GM12878 (cell line): ENCODE measurements around the gene MSANTD2. TPM values are rescaled to one million over a fixed set of nuclear protein-coding genes. Genes with fewer than 3 reads are reported as not detected.

Source experiments
- ATAC-seq: fragments of 200-7000 bp; cut with Tn5 transposase; 3 replicates; pipeline ENCODE4 v1.9.1; 2020; ENCODE audit warnings: mild to moderate bottlenecking, moderate library complexity
- BruUV-seq: library from RNA; stranded (reverse); fragments of 400-500 nt; replicated peaks from 2 replicates; lab custom pipeline; 2021; lab: Mats Ljungman, UMichigan
- CTCF ChIA-PET: fragments of 300-600 bp; sonication (Branson Sonifier 250); formaldehyde crosslinking; extraction: SDS; loops from one replicate; lab custom pipeline; 2021; ENCODE audit warnings: inconsistent platforms; lab: Yijun Ruan, JAX
- POLR2A ChIA-PET: fragments of 350-600 bp; formaldehyde crosslinking; extraction: SDS; loops from one replicate; lab custom pipeline; 2021; ENCODE audit warnings: inconsistent platforms; lab: Charles Lee
- RAD21 ChIA-PET: fragments of 300-600 bp; sonication (Branson Sonifier 250); formaldehyde crosslinking; loops from one replicate; lab custom pipeline; 2023; ENCODE audit warnings: antibody characterized with exemption; ENCODE audit not compliant: unreplicated experiment; lab: Charles Lee
- SMC1A ChIA-PET: fragments of 300-600 bp; sonication (Branson Sonifier 250); formaldehyde crosslinking; loops from one replicate; lab custom pipeline; 2023; ENCODE audit not compliant: unreplicated experiment, uncharacterized antibody; lab: Charles Lee
- DNase-seq: peaks from one replicate; pipeline ENCODE4 v3.0.0-alpha.2; 2011; ENCODE audit warnings: low read depth, low spot score
- FAIRE-seq: peaks from 3 replicates; lab custom pipeline; 2011; peaks lifted over from hg19 to GRCh38; lab: Jason Lieb, UNC
- H2AFZ ChIP-seq: 2 replicates; pipeline ENCODE4 v1.6.0; 2011; ENCODE audit warnings: low read depth, low read length, control low read depth; ENCODE audit not compliant: control insufficient read depth
- H3K27ac ChIP-seq: 2 replicates; pipeline ENCODE4 v1.5.1; 2011; ENCODE audit warnings: control low read depth; ENCODE audit not compliant: control insufficient read depth, insufficient read depth
- H3K27me3 ChIP-seq, 2 experiments: replicated peaks in 1 of 2; 2 replicates each; pipeline versions ENCODE4 v1.6.0 to v1.6.1; 2011; ENCODE audit warnings: low read length in 1 of 2; ENCODE audit not compliant: control insufficient read depth in 2 of 2, insufficient read depth in 2 of 2
- H3K36me3 ChIP-seq, 2 experiments: 2 replicates each; pipeline ENCODE4 v1.5.1; 2011; ENCODE audit warnings: low read length in 1 of 2; ENCODE audit not compliant: control insufficient read depth in 2 of 2, insufficient read depth in 2 of 2
- H3K4me1 ChIP-seq: 2 replicates; pipeline ENCODE4 v1.6.1; 2011; ENCODE audit warnings: mild to moderate bottlenecking, low read length, moderate library complexity, mixed read lengths; ENCODE audit not compliant: control insufficient read depth, insufficient read depth
- H3K4me2 ChIP-seq: 2 replicates; pipeline ENCODE4 v1.6.0; 2011; ENCODE audit warnings: control low read depth; ENCODE audit not compliant: control insufficient read depth, insufficient read depth
- H3K4me3 ChIP-seq: fragments of 200-600 bp; sonication (generic); 2 replicates; pipeline ENCODE4 v1.5.1; 2016
- H3K79me2 ChIP-seq: 2 replicates; pipeline ENCODE4 v1.6.0; 2011; ENCODE audit warnings: low read length; ENCODE audit not compliant: control insufficient read depth, insufficient read depth
- H3K9ac ChIP-seq: 2 replicates; pipeline ENCODE4 v1.8.0; 2011; ENCODE audit warnings: low read length, control low read depth, mixed read lengths; ENCODE audit not compliant: control insufficient read depth, insufficient read depth
- H3K9me3 ChIP-seq: replicated peaks from 3 replicates; pipeline ENCODE4 v1.5.1; 2011; ENCODE audit warnings: mild to moderate bottlenecking, low read length; ENCODE audit not compliant: control insufficient read depth, insufficient read depth
- H4K20me1 ChIP-seq: 2 replicates; pipeline ENCODE4 v1.6.0; 2011; ENCODE audit not compliant: control insufficient read depth, insufficient read depth
- BCL11A ChIP-seq: IDR thresholded peaks from 2 replicates; pipeline ENCODE4 v1.6.1; 2011; ENCODE audit warnings: low read depth, low read length
- EED ChIP-seq: sonication (generic); IDR thresholded peaks from 2 replicates; pipeline ENCODE4 v1.6.1; 2016; ENCODE audit warnings: antibody characterized with exemption, low read depth
- IKZF2 ChIP-seq, 2 experiments: fragments of 450-650 bp; IDR thresholded peaks; 2 replicates each; pipeline ENCODE4 v1.6.1; 2017; ENCODE audit warnings: mild to moderate bottlenecking in 2 of 2, moderate library complexity in 2 of 2
- MTA2 ChIP-seq: fragments of 450-650 bp; IDR thresholded peaks from 2 replicates; pipeline ENCODE4 v1.6.1; 2016; ENCODE audit warnings: low read depth, mild to moderate bottlenecking, moderate library complexity
- NR2F1 ChIP-seq: fragments of 450-650 bp; conservative IDR thresholded peaks from 2 replicates; pipeline ENCODE4 v1.6.1; 2017; ENCODE audit warnings: mild to moderate bottlenecking
- POU2F2 ChIP-seq: IDR thresholded peaks from 3 replicates; pipeline ENCODE4 v1.6.1; 2011; ENCODE audit warnings: low read depth, mild to moderate bottlenecking, low read length, borderline replicate concordance
- RUNX3 ChIP-seq: IDR thresholded peaks from 2 replicates; pipeline ENCODE4 v1.6.1; 2012; ENCODE audit warnings: low read length, inconsistent platforms
- SIX5 ChIP-seq: IDR thresholded peaks from 2 replicates; pipeline ENCODE4 v1.6.1; 2011; ENCODE audit warnings: mild to moderate bottlenecking, low read depth, low read length, moderate library complexity; ENCODE audit not compliant: severe bottlenecking
- SMAD5 ChIP-seq: IDR thresholded peaks from 2 replicates; pipeline ENCODE4 v1.6.1; 2016; ENCODE audit warnings: antibody characterized with exemption, low read depth
- SMC3 ChIP-seq: IDR thresholded peaks from 2 replicates; pipeline ENCODE4 v1.6.1; 2011; ENCODE audit warnings: low read length, improper control_type of control experiment, borderline replicate concordance
- SPI1 ChIP-seq: IDR thresholded peaks from 2 replicates; pipeline ENCODE4 v1.6.1; 2011; ENCODE audit warnings: low read depth, mild to moderate bottlenecking, low read length, moderate library complexity, borderline replicate concordance; ENCODE audit not compliant: insufficient read depth
- ZNF217 ChIP-seq: fragments of 450-650 bp; IDR thresholded peaks from 2 replicates; pipeline ENCODE4 v1.6.1; 2017; ENCODE audit warnings: antibody characterized with exemption, mild to moderate bottlenecking
- WGBS: methylation state at CpG from one replicate; pipeline ENCODE4 v1.1.6; 2016; ENCODE audit warnings: low lambda C conversion rate; ENCODE audit not compliant: insufficient replicate concordance, insufficient coverage; ENCODE audit errors: missing lambda C conversion rate; 5-methylcytosine and 5-hydroxymethylcytosine counted together
- in situ Hi-C: fragments of 300-500 bp; cut with MboI; formaldehyde crosslinking; loops from 9 replicates; pipeline ENCODE4 v1.14.3; 2018; ENCODE audit warnings: mixed read lengths
- intact Hi-C: fragments of 100-400 bp; cut with micrococcal nuclease; formaldehyde crosslinking; loops from one replicate; pipeline ENCODE4 v1.14.2; 2022; ENCODE audit not compliant: unreplicated experiment
- polyA plus RNA-seq, 11 experiments: library from polyadenylated mRNA; depleted of rRNA in 4 of 11; unstranded in 6 of 11; stranded (reverse) in 5 of 11; fragments of >200 nt; fragmentation: Nextera tagmentation in 4 of 11; fragmentation: Illumina TruSeq in 1 of 11; extraction: Ambion mirVana in 4 of 11; extraction: Trizol in 1 of 11; gene quantifications; 1 replicate in 1 of 11; 2 replicates in 10 of 11; pipeline versions ENCODE4 v1.2.1 to v1.2.3, GENCODE V29; 2011 to 2016; ENCODE audit warnings: inconsistent platforms in 2 of 11, missing spikeins in 2 of 11, low read depth in 1 of 11
- total RNA-seq, 4 experiments: library from RNA; depleted of rRNA in 3 of 4; stranded (reverse); fragments of >200 nt in 3 of 4; fragmentation: Illumina TruSeq in 1 of 4; extraction: Trizol in 1 of 4; gene quantifications; 2 replicates each; pipeline versions ENCODE4 v1.2.1 to v1.2.3, GENCODE V29; 2013 to 2021
- TF ChIP-seq, protein P1 (sequence below): fragments of 450-650 bp; conservative IDR thresholded peaks from 2 replicates; pipeline ENCODE4 v1.6.1; 2017; ENCODE audit warnings: mild to moderate bottlenecking, moderate library complexity

The MSANTD2 gene
- total and polyA plus RNA-seq, 10 of the 15 experiments (the other 5 are each of a cell fraction or from before 2014, with no cell fraction given) = 3.0 to 12.4 (median 8.0) TPM

DNA sequence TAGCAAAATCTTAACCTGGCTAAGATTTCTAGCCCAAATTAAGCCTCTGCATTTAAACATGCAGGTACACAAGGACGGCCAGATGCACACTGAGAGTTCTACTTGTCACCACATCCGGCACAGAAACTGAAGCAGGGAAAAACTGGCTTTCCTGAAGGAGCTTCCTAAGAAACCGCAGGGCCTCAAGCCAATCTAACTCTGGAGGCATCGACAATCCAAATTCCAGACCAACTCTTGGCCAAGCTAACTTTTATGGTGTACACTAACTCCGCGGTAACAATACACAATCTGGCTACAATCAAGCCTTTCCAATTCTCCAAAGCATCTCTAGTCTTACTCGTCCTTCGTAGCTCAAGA lies 1.2 kb downstream of the MSANTD2 start:
- Histone ChIP-seq H3K9ac (peak overlapping the region; percentile 81), H3K27ac (peak overlapping the region; percentile 94), H4K20me1 (no peaks in the 10 kb centered on the region), H3K9me3 (no peaks in the 10 kb centered on the region), H3K4me3 (peak overlapping the region; percentile 84), H3K36me3 (no peaks in the 10 kb centered on the region), H2AFZ (peak overlapping the region; percentile 13), H3K79me2 (peaks cover 64% of the 10 kb centered on the region), H3K27me3 (peaks cover 0 to 1% of the 10 kb centered on the region in 2 experiments; a peak in 1 of 4 replicates), H3K4me1 (peaks cover 9% of the 10 kb centered on the region), H3K4me2 (peak overlapping the region; percentile 92)
- ChIA-PET CTCF (interaction anchor here (0.8 to 11.5 kb wide), 16 partner anchors 10 to 176 kb away, joined by 3 to 272 read pairs (median 6); partner anchors contain the start of genes ESAM and TBRG1), RAD21 (interaction anchor here (1.0 to 3.8 kb wide), 9 partner anchors 31 to 292 kb away, joined by 3 to 35 read pairs (median 6); partner anchors contain the start of genes ESAM, NRGN, SIAE and SPA17), SMC1A (interaction anchor here (0.8 to 8.4 kb wide), 15 partner anchors 9 to 161 kb away, joined by 3 to 83 read pairs (median 5); partner anchors contain the start of gene ESAM), POLR2A (interaction anchor here (1.2 to 2.4 kb wide), 5 partner anchors 9 to 41 kb away, joined by 3 to 9 read pairs (median 4); no protein-coding TSS in a partner anchor)
- intact Hi-C loops (loop anchor here (2.0 kb wide), 1 partner anchor 36 kb away; the partner anchor contains the start of gene ESAM), in situ Hi-C loops (no loop called here)
- DNase-seq = no peak
- no peak for FAIRE-seq
- TF ChIP-seq SIX5 (no peak), EED (peak; percentile 74), IKZF2 (IDR thresholded peaks at IDR 0.05) (peak in 1 of 2 experiments; percentile 65; a peak in 2 of 4 replicates), RUNX3 (peak; percentile 80)
- under 1% methylated on average over 8 of the region's 8 CpGs for WGBS
- peak; percentile 24 for ATAC-seq
- no TSS peak for BruUV-seq

DNA sequence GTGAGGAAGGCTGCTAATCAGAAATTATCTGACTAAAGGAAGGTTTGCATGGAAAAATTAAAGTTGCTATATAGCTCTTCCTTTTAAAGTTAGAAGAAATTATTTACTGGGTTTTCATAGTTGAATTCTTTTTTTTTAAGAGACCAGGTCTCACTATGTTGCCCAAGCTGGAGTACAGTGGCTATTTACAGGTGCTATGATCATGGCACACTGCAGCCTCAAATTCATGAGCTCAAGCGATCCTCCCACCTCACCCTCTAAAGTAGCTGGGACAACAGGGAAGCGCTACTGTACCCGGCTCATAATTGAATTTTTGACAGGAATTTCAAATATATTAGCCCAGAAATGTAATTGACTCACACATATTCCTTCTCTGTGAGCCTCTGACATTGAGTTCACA lies 3.9 kb downstream of the MSANTD2 start:
- no peak for ATAC-seq
- Histone ChIP-seq H3K27me3 (no peaks in the 10 kb centered on the region), H3K36me3 (no peaks in the 10 kb centered on the region), H3K79me2 (peaks cover 86% of the 10 kb centered on the region), H3K4me3 (no peak overlapping the region), H3K4me1 (peaks cover 19% of the 10 kb centered on the region), H3K4me2 (peak overlapping the region; percentile 92), H3K9ac (no peak overlapping the region), H2AFZ (no peak overlapping the region), H3K9me3 (no peaks in the 10 kb centered on the region), H3K27ac (peak overlapping the region; percentile 4; the same call in 1 of the 2 replicates), H4K20me1 (no peaks in the 10 kb centered on the region)
- TF ChIP-seq SMAD5 = no peak
- TF ChIP-seq ZNF217 = no peak
- TF ChIP-seq, protein P1, sequence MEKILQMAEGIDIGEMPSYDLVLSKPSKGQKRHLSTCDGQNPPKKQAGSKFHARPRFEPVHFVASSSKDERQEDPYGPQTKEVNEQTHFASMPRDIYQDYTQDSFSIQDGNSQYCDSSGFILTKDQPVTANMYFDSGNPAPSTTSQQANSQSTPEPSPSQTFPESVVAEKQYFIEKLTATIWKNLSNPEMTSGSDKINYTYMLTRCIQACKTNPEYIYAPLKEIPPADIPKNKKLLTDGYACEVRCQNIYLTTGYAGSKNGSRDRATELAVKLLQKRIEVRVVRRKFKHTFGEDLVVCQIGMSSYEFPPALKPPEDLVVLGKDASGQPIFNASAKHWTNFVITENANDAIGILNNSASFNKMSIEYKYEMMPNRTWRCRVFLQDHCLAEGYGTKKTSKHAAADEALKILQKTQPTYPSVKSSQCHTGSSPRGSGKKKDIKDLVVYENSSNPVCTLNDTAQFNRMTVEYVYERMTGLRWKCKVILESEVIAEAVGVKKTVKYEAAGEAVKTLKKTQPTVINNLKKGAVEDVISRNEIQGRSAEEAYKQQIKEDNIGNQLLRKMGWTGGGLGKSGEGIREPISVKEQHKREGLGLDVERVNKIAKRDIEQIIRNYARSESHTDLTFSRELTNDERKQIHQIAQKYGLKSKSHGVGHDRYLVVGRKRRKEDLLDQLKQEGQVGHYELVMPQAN = no peak
- TF ChIP-seq SMC3 = no peak
- no peak for TF ChIP-seq SPI1
- TF ChIP-seq POU2F2 = no peak
- no peak for TF ChIP-seq BCL11A
- no peak for TF ChIP-seq NR2F1
- no peak for TF ChIP-seq MTA2
- ChIA-PET SMC1A (interaction anchor here (0.5 to 8.4 kb wide), 7 partner anchors 10 to 1495 kb away, joined by 3 to 83 read pairs (median 3); partner anchors contain the start of gene ESAM), CTCF (interaction anchor here (0.6 to 11.5 kb wide), 8 partner anchors 11 to 312 kb away, joined by 3 to 272 read pairs (median 30); partner anchors contain the start of gene ESAM), RAD21 (interaction anchor here (0.7 to 7.1 kb wide), 4 partner anchors 34 to 126 kb away, joined by 3 to 56 read pairs (median 19); partner anchors contain the start of genes ESAM, SIAE and SPA17), POLR2A (no interaction called here)
- WGBS = 97% methylated on average over 3 of the region's 3 CpGs
- no peak for DNase-seq
- FAIRE-seq = no peak
- in situ Hi-C loops = no loop called here
- intact Hi-C loops = no loop called here
- BruUV-seq = no TSS peak
